Measurements from ENCODE around the gene EDC4. TPM values are rescaled to one million over a fixed set of nuclear protein-coding genes. Genes with fewer than 3 reads are reported as not detected.
"Not testable (repeated sequence)": the region's sequence is repeated elsewhere in the genome, so short reads cannot be mapped to it uniquely, and the experiment has no call there.

The EDC4 gene
- total RNA-seq, 1 experiment from 2014 or later: 64.5 TPM

GRCh38 chr16:67848118-67848517, 24.7 kb upstream of the EDC4 start:
- DNase-seq (ENCODE audit: low read depth): no peak

GRCh38 chr16:67853670-67854069, 19.2 kb upstream of the EDC4 start:
- no peak for DNase-seq (ENCODE audit: low read depth)

GRCh38 chr16:67855789-67856188, 17.1 kb upstream of the EDC4 start:
- DNase-seq (ENCODE audit: low read depth): no peak

- no peak for DNase-seq (ENCODE audit: low read depth)
Observed at GRCh38 chr16:67856927-67857546, 15.8 kb upstream of the EDC4 start.

DNA sequence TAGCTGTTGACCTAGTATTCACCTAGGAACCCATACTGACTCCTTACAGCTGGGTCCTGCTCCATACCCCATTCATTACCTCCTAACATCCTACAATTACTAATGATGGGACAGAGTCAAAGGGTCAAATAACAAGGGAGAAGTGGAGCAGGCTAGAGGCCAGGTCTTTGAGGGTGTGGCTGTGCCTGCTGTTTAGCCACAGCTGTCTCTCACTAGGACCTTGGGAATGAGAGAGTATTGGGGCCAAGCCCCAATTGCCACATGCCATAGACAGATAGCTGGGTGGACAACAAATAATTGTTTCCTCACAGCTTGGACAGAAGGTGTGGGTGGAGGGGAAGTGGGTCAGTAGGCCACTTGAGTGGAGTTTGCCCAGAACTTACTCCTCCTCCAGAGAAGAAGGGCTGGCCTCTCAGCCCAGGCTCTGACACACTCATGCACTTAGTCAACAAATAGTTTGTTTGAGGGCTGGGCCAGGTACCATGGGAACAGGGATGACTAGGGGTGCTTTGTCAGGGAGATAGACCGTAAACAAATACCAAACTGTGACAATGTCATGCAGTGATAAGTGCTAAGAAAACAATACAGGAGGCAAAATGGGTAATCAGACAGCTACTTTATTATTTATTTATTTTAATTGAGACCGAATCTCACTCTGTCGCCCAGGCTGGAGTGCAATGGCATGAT, 15.2 kb upstream of the EDC4 start:
- peak; percentile 91 for DNase-seq (ENCODE audit: low read depth)

DNA sequence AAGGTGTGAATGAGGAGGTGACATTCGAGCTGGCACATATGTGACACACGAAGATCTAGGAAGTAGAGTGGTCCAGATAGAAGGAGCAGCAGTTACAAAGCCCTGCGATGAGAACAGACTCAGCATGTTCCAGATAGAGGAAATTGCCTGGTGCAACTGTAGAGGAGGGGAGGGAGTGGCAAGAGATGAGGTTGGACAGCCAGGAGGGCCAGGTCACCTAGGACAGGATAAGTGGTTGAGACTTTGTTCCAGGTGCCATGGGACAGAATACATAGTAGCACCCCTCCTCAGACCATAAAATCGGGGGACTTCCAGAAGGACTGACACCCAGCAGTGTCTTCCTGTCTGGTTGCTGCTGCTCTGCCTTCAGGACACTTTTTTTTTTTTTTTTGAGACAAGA, 14.4 kb upstream of the EDC4 start:
- no peak for DNase-seq (ENCODE audit: low read depth)

GRCh38 chr16:67860589-67861398, 12.1 kb upstream of the EDC4 start:
- no peak for DNase-seq (ENCODE audit: low read depth)

DNA sequence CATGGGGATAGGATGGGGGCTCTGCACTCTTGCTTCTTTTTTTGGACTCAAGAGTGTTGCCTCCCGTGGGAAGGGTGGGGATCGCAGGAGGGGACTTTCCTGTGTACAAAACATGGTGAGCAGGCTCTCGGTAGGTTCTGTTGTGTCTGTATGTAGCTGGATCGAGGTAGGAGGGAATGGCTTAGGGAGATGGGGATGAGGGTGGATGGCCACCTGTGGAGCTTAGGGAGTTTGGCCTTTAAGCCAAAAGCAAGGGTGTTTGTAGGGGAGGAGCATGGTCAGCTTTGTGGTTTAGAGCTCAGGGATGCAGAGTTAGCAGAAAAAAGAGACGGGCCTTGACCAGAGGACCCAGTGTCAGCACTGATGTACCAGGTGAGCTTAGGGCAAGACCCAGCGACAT, 11.0 kb upstream of the EDC4 start:
- DNase-seq (ENCODE audit: low read depth): no peak

DNA sequence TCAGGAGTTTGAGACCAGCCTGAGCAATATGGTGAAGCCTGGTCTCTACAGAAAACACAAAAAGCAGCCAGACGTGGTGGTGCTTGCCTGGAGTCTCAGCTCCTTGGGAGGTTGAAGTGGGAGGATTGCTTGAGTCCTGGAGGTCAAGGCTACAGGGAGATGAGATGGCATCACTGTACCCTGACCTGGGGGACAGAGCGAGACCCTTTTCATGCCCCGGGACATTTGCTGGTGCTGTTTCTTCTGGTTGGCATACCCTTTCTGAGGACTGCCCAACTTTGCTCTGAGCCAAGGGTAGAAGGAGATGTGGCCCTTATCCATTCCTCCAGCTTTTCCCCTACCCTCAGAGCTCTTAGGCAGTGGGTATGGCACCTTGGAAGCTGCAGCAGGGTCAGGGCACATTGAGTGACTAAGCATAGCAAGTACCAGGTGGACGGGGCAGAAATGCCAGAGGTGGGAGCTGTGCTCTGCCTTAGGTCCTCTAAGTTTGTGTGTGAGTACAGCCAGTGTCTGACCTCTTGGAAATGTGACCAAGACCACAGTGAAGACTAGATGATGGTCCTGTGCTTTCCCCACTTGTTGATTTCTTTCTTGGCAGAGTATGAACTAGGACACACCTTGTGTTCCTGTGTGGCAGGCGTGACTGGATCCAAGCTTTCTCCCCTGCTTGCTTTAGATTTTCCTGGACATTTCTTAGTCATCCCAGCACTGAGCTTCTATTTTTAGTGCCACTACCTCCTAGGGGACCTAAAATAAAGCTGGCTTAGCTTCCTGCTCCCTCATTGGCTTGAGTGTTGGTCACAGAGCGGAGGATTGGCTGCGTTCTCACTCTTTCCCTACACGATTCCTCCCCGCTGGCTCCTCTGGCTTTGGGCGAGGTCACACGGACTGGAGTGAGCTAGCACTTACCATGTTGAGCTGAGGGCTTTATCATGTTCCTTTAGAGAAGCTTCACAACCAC, 9.9 kb upstream of the EDC4 start:
- no peak for DNase-seq (ENCODE audit: low read depth)

- DNase-seq (ENCODE audit: low read depth): not testable (repeated sequence)
Observed at GRCh38 chr16:67864044-67864443, 8.8 kb upstream of the EDC4 start.

GRCh38 chr16:67864594-67864993, 8.3 kb upstream of the EDC4 start:
- DNase-seq (ENCODE audit: low read depth): no peak

DNA sequence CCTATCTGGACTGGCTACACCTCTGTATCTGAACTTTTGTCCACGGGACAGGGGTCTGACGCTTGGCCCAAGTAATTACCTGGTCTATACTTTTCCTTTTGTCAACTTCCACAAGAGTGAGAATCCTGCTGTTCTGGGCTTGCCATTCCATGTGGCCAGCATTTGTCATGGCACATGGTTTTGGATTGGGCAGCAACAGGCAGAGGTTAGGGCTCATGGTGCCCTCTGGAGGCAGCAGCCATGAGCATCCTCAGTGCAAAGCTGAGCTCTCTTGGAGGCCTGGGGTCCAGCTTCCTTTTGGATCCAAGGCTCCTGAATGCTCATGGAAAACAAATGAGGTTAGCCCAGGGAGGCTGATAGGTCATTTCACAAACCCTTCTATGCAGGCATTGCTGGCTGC, 7.5 kb upstream of the EDC4 start:
- DNase-seq (ENCODE audit: low read depth): peak; percentile 61

DNA sequence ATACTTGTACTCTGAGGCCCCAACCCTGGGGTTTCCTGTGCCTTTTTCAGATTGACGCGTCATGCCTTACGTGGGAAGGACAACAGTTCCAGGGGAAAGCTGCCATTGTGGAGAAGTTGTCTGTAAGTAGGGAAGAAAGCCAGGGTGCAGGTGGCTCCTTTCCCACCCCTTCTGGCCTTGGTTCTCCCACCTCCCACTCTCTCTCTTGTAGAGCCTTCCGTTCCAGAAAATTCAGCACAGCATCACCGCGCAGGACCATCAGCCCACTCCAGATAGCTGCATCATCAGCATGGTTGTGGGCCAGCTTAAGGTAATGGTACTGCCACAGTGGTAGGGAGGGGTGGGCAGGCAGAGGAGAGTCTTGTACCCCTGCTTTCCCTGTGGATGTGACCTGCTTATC, 4.6 kb upstream of the EDC4 start:
- no peak for DNase-seq (ENCODE audit: low read depth)

- DNase-seq (ENCODE audit: low read depth): no peak
Observed at GRCh38 chr16:67869653-67870052, 3.2 kb upstream of the EDC4 start.

GRCh38 chr16:67871256-67871655, 1.6 kb upstream of the EDC4 start:
- no peak for DNase-seq (ENCODE audit: low read depth)

- no peak for DNase-seq (ENCODE audit: low read depth)
Observed at GRCh38 chr16:67872131-67872630, 671 bp upstream of the EDC4 start.

DNA sequence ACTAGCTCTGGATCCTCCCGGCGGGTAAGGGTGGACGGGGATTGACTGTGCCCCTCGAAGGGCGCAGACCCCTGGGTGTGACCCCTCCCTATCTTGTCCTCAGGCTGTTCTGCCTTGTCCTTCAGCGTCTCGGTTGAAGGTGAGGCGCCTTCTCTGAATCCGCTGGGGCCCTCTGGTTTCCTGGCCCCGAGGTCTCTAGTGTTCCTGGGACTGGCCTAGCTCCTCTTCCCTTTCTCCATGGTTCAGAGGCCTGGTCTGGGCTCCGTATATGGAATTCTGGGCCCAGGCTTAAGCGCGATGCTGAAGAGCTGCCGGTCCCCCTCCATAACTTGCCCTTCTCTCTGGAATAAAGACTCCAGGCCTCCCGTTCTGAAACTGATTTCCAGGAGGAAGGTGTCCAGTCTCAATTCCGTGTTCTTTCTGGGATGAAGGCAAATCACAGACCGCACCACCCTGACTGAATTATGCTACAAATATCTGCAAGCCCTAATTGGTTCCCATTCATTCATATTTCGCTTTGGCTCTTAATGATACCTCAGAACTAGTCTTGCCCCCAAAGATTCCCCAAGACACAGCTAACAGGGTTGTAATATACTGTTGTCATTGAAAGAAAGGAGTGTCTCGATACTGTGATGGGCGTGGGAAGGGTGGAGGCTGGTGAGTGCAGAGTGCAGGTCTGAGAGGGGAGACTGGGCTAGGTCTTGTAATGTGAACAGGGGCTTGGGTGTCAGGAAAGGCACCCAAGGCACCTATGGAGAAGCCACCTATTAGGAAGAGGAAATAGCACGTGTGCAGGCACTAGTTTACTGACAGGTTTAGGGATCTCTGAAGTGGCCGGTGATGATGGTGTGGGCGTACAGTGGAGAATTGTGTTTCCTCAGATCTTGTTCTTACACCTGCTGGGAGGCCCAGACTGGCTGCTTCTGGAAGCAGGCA, 851 bp downstream of the EDC4 start:
- DNase-seq (ENCODE audit: low read depth): no peak

DNA sequence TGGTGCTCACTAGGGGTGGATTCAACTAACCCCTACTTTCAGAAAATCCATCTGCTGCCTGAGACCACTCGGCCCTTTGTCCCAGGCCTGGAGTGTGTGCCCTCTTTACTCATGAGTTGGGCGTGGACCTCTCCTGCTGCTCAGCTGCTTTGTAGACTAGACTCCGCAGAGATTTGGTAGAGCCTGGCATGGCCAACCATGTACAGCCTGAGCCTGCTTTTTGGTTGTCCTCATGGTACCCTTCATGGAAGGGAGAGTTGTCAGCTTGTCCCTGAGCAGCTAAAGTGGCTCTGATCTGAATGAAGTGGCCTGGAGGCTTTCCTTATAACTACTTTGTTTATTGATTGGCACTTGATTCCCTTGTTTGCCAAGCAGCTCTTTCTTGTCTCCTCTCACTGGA, 1.5 kb downstream of the EDC4 start:
- no peak for DNase-seq (ENCODE audit: low read depth)

GRCh38 chr16:67877064-67877463, 4.2 kb downstream of the EDC4 start:
- DNase-seq (ENCODE audit: low read depth): no peak

DNA sequence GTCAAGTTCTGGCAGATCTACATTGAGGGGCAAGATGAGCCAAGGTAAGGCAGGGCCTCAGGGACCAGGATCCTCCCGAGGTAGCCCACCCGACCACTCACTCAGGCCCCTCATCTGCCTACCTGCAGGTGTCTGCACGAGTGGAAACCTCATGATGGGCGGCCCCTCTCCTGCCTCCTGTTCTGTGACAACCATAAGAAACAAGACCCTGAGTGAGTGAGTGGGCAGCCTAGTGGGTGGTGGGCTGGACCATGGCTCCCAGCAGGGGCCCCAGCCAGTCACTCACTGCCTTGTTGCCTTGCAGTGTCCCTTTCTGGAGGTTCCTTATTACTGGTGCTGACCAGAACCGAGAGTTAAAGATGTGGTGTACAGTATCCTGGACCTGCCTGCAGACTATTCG, 5.4 kb downstream of the EDC4 start:
- no peak for DNase-seq (ENCODE audit: low read depth)
